ENCODE measurements around the gene RFTN1.
A peak's percentile ranks its signal among the peaks of the same experiment; 100 is the strongest.

RFTN1 gene

GRCh38 chr3:16295298-16295890 lies 218.1 kb downstream of the RFTN1 start:
- no peak for DNase-seq

DNA sequence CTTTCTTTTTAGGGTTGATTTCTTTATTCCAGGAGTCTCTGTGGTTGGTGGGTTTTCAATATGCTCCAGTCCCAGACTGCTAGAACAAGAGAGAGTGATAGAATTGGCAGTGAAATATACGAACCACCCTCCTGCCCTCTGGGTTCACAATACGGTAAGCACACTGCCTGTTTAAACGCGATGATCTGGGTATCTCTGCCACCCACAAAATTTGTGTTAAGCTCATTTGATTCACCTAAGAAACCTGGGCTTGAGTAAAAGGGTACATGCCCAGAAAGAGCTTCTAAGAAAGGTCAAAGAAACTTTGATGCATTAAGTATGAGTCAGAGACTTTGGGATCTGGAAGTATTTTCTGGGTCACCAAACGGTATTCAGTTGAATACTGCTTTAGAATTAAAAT lies 218.7 kb downstream of the RFTN1 start:
- peak in 1 of 2 donors; percentile 42 for DNase-seq

DNA sequence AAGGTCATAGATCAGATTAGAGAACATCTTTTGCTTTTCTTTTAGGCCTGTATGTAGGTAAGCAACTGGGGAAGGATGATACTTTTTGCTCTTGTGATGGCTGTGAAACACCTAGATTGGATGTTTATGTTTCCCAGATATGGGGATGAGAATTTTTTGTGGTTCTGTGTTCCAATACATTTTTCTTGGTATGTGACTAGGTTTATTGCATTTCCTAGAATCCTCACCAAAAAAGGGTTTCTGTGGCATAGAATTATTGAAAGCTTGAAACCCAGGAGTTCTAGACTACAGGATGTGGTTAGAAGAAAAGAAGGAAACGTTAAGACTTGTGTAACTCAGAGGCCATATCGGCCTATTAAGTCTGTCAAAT lies 222.7 kb downstream of the RFTN1 start:
- DNase-seq: no peak

DNA sequence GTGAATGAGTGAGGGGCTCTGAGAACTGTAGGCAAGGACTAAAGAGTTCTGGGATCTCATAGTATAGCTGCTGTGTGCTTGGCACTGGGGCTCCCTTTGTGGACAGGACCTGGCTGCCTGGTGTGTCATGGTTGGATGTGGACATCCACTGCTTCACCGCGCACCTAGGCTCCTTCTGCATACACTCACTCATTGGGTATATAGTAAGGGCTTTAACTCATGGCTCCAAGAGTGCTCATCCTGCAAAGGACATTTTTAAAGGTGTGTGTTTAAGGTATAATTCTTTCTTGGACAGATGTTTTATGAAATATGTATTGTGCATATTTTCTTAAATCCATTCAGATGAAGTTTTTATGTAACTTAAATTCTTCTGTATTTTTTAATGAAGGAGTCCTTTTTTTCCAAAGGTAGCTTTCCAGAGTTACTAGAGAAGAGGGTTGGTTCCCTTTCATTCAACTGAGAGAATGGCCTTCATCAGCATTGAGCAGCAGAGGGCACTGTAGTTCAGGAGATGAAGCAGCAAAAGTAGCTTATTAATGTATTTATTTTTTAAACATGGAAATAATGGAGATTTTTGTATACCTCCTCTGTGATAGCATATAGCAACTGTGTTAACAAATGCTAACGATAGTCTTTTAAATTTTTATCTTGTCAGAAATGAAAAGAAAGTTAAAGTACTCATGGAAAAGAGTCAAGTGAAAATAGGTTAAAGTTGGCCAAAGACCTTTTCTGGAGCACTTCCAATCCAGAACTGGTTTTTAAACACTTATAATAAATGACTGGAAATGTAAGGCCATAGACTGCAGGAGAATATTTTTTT lies 223.3 kb downstream of the RFTN1 start:
- DNase-seq: peak; percentile 48 to 63

DNA sequence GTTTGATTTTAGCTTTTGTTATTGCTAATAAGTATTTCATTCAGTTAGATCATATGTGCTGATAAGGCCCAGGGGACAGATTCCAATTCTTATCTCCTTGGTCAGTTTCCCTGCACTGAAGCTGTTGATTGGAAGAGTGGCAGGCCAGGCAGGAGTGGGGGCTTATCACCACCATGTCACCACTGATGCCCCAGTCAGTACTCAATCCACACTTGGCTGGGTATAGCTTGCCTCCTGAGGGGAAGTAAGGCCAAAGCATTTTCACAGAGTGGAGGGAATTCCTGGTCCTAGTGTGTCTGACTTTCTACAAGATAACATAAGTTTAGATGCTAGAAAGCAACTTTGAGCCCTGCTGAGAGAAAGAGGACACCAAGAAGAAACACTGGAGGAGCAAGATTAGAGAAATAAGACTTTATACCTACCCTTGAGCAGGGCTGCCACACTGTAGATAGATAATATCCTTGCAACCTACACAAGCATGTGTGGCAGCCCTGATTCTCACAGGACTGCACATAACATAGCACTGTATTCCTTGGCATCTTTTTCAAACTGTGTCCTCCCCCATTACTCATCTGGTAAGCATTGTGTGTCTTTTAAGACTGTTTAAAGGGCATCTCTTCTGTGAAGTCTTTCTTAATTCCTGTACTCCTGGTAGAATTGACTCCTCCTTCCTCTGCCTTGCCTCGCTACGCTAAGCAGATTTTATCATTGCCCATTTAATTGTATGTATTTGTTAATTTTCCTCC lies 224.2 kb downstream of the RFTN1 start:
- DNase-seq: no peak

GRCh38 chr3:16288664-16289063 lies 224.8 kb downstream of the RFTN1 start:
- no peak for DNase-seq

DNA sequence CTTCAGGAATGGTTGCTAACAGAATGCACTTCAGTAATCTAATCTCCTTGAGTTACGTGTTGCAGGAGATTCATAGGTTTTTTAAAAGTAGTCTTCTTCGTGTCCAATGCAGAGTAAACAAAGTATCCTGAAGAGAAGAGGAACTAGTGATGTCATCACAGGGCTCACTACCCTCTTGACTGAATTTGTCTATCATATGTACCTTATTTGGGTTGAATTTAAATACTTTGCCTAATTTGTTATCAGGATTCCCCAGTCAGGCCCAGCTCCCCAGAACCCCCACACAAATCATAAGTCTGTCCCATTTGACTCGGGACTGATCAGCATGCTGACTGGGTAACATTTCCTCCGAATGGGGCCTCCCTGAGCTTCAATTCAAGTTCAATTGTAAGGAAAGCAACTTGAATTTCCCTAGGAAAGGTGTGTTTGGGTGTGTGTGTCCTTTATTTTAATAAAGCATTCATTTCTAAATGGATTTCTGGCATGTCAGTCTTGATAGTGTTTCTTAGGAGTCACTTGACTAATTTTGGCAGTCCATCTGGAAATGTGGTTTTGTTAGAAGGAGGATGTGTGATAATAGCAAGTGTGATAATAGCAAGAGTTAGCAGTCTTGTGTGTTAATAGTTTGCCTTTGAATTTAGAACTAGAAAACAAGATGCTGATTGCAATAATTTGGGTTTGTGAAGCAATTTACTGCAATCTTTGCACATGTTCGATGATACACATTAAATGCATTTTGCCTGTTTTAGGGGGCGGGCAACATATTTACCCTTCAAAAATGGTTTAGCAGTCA lies 226.6 kb downstream of the RFTN1 start:
- no peak for DNase-seq

- DNase-seq: peak; percentile 69 to 71
Observed at GRCh38 chr3:16286161-16286560, 227.3 kb downstream of the RFTN1 start.

- DNase-seq: no peak
Observed at GRCh38 chr3:16284633-16285032, 228.9 kb downstream of the RFTN1 start.

DNA sequence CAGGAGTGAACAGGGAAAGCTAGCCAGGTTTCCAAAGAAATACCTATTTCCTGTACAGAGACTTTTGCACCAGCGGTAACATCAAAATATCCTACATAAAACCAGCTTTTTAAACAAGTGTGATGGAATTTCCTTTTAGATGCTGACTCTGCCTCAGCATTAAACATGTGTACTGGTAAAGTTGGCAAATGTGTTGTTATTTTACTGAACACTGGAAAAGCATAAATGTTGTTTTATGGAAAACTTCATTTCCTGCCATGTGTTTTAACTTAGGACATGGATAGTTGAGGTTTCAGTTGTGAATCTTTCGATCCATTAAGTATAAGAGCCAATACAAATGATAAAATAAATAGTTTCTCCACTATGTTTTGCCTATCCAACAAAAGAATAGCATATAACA lies 232.8 kb downstream of the RFTN1 start:
- no peak for DNase-seq

DNA sequence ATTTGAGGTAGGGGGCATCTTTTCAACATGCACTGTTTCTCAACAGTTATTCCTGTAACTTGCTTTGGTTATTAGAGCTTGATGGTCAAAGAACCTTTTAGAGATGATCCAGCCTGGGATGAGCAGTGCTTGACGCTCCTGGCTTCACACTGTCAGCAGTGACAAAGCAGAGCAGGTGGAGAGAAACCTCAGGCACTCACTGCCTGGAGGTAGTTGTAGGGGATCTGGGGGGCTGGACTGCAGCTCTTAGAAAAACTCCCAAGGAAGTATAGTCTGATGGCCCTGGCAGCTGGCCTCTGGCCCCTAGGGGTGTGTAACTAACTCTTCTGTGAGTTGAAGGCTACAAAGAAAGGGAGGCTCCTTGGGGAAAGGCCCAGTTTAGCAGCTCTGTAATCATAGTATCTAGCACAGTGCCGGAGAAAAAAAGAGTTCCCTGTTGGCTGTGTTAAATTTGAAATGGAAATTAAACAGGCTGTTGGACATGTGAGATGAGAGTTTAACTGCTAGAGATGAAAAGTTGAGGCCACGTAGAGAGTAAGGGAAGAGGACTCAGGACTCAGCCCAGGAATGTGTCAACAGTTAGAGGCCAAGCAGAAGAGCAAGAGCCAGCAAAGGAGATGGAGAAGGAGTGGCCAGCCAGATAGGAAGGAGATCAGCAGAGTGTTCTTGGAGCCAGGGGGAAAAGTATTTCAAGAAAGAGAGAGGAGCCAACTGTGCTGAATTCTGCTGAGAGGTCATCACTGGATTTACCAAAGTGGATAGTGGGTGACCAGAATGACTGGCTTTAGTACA lies 234.3 kb downstream of the RFTN1 start:
- DNase-seq: no peak

- no peak for DNase-seq
Observed at GRCh38 chr3:16277471-16277870, 236.0 kb downstream of the RFTN1 start.

DNA sequence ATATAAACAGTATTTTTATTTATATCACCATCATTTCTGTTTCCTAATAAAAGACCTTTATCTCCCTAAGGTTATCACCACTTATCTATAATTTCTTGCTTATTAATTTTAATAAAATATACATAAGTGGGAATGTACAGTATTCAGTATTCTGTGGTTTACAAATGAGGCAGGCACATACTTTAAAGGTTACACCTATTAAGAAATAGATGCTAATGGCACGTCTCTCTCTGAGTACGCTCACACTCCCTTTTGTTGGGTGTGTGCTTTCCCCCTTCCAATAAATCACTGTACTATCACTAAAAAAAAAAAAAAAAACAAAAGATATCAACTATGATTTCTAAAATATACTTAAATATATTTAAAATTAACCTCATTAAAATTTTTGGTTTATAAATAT lies 239.6 kb downstream of the RFTN1 start:
- no peak for DNase-seq

- DNase-seq: no peak
Observed at GRCh38 chr3:16272588-16272987, 240.9 kb downstream of the RFTN1 start.

- no peak for DNase-seq
Observed at GRCh38 chr3:16270855-16271254, 242.6 kb downstream of the RFTN1 start.

- DNase-seq: no peak
Observed at GRCh38 chr3:16266714-16267113, 246.8 kb downstream of the RFTN1 start.

Measured in activated CD4-positive, alpha-beta T cell treated with anti-CD3 and anti-CD28 coated beads for 4 hours (primary cell).